Measurements from ENCODE around the gene RAPGEF5.

The RAPGEF5 gene

DNA sequence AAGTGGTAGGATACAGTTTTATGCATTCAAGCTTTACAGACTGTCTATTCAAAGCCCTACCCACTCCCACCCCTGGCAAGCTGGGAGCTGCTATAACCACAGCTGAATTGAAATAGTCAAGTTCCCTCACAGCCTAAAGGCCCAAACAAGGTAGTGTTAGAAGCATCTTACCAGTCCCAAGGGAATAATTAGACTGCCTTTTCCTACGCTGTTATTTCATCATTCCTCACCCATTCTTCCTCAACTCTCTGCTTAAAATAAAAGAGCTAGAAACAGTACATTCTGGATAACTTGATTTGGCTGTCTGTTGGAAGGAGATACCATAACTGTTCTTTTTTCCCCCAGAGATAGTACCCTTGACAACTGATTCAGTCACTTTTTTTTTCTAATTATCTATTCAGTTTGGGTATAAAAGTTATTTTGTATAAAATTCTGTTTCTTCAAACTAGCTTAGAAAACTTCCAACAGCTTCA lies 54.0 kb downstream of the RAPGEF5 start:
- no peak for DNase-seq (ENCODE audit: low read depth in 2 of 2)

GRCh38 chr7:22302193-22302592 lies 54.8 kb downstream of the RAPGEF5 start:
- no peak for DNase-seq (ENCODE audit: low read depth in 2 of 2)

GRCh38 chr7:22301790-22302189 lies 55.2 kb downstream of the RAPGEF5 start:
- no peak for DNase-seq (ENCODE audit: low read depth in 2 of 2)

GRCh38 chr7:22300839-22301238 lies 56.1 kb downstream of the RAPGEF5 start:
- DNase-seq (ENCODE audit: low read depth in 2 of 2): no peak

GRCh38 chr7:22296916-22297315 lies 60.0 kb downstream of the RAPGEF5 start:
- no peak for DNase-seq (ENCODE audit: low read depth in 2 of 2)

- DNase-seq (ENCODE audit: low read depth in 2 of 2): no peak
These were observed 60.7 kb downstream of the RAPGEF5 start for GRCh38 chr7:22296265-22296566.

GRCh38 chr7:22295402-22296264 lies 61.3 kb downstream of the RAPGEF5 start:
- DNase-seq (ENCODE audit: low read depth in 2 of 2): no peak

GRCh38 chr7:22292531-22292930 lies 64.4 kb downstream of the RAPGEF5 start:
- DNase-seq (ENCODE audit: low read depth in 2 of 2): no peak

DNA sequence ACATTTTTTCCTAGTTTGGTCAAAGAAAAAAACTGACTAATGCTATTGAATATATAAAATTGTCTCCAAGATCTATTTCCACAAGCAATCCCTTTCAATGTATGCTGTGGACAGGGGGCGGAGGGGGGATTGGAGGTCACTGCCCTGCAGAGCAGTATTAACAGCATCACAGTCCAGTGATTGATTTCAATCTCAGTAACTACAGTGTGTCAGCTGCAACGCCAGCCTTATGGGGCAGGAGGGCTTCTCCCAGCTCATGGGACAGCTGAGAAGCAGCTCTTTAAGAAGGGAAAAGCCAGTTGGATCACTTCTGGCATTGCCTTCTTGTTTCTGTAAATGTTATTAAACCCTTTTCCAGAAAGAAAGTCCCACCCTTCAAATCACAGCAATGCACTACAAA lies 65.0 kb downstream of the RAPGEF5 start:
- no peak for DNase-seq (ENCODE audit: low read depth in 2 of 2)

- DNase-seq (ENCODE audit: low read depth in 2 of 2): no peak
These were observed 68.8 kb downstream of the RAPGEF5 start for GRCh38 chr7:22288202-22288601.

DNA sequence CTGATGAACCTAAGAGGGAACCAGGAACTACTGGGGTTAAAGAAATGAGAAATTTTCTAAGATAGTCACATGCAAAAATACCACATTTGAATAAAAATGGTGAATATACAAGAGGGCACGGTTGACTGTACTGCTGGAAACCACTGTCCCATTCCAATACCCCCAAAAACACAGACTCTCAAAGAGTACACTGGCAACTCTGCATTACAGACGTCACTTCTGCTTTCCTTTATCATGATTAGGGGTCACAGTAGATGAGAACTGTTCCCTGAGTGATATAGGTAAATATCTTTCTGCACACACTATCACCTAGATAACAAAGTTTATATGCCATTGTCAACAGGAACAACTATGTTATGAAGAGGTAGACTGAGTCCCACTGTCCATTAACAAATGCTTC lies 69.5 kb downstream of the RAPGEF5 start:
- no peak for DNase-seq (ENCODE audit: low read depth in 2 of 2)

DNA sequence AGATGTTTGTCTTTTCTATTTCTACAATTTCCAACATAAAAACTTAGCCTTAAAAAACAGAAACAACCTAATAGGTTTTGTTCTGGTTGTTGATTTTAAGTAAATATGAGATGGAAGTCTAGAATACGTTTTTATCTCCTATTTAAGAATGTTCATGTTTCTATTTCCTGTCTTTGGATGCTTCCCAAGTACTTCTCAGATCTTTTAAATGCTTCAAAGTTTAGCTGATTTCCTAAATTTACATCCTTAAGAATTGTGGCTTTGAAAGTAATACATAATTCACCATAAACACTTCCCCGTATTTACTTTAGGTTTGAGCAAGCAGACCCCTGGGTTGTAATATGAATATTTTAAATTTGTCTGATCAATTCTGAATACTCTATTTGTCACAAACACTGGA lies 70.5 kb downstream of the RAPGEF5 start:
- DNase-seq (ENCODE audit: low read depth in 2 of 2): no peak

- no peak for DNase-seq (ENCODE audit: low read depth in 2 of 2)
These were observed 75.5 kb downstream of the RAPGEF5 start for GRCh38 chr7:22281481-22281880.

DNA sequence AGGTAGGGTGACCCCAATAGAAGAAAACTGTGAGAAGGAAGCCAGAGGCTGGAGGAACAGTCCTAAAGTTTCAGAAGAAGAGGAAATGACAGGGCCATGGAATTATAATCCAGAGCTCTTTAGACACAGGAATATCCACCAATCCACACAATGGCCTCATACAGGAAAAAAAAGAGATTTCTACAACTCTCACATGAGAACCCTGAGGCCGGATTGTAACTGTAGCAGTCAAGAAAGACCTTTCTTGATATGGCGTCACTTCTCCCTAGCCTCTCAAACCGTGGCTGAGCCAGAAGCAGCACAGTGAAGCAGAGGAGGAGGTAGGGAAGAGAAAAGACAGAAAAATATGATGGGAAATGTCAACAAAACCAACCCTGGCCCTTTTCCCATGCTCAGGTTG lies 76.9 kb downstream of the RAPGEF5 start:
- no peak for DNase-seq (ENCODE audit: low read depth in 2 of 2)

DNA sequence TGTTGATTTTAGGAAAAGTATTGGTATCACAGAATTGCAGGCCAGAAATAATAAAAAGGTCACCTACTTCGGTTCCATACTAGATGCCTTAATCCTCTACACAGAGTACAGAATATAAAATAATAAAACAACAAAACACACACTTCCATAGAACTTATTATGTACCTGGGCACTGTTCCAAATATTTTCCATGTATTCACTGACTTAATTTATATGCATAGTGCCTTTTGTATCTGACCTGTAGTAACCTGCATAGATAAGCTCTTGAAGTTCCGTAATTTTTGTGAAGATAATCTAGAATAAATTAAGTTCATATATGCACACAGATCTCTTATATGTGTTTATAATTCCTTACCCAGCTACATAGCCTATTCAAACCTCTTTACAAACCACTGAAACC lies 78.3 kb downstream of the RAPGEF5 start:
- DNase-seq (ENCODE audit: low read depth in 2 of 2): no peak

GRCh38 chr7:22277375-22277774 lies 79.6 kb downstream of the RAPGEF5 start:
- DNase-seq (ENCODE audit: low read depth in 2 of 2): no peak

DNA sequence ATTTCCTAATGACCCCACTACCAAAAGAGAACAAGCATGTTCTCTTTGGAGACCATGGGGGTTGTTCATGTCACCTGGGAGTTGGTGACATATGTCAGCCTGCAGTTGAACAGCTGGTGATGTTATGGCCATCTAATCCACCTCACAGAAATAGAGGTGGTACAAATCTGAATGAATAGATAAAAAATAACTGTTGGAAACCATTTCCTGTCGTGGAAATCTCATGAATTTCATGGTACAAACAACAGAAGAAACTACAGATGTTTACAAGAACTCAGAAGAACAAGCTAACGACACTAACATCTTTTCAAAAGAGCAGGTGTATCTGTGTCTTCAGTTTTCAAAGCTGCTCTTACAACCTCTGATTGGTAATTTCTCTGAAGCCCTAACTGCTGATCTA lies 81.3 kb downstream of the RAPGEF5 start:
- no peak for DNase-seq (ENCODE audit: low read depth in 2 of 2)

- no peak for DNase-seq (ENCODE audit: low read depth in 2 of 2)
These were observed 85.6 kb downstream of the RAPGEF5 start for GRCh38 chr7:22271311-22271710.

- no peak for DNase-seq (ENCODE audit: low read depth in 2 of 2)
These were observed 86.6 kb downstream of the RAPGEF5 start for GRCh38 chr7:22270371-22270770.

- DNase-seq (ENCODE audit: low read depth in 2 of 2): no peak
These were observed 87.0 kb downstream of the RAPGEF5 start for GRCh38 chr7:22269963-22270362.

GRCh38 chr7:22268884-22269421 lies 88.0 kb downstream of the RAPGEF5 start:
- DNase-seq (ENCODE audit: low read depth in 2 of 2): no peak

- DNase-seq (ENCODE audit: low read depth in 2 of 2): no peak
These were observed 88.9 kb downstream of the RAPGEF5 start for GRCh38 chr7:22267930-22268615.

DNA sequence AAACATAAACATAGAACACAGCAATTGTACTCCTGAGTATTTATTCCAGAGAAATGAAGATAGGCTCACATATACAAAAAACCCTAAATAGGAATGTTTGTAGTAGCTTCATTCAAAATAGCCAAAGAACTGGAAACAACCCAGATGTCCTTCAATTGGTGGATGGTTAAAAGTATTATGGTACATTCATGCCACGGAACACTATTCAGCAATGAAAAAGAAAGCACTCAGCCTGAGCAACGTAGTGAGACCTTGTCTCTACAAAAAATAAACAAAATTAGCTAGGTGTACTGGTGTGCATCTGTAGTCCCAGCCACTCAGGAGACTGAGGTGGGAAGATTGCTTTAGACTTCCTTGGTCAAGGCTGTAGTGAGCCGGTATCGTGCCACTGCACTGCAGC lies 94.4 kb downstream of the RAPGEF5 start:
- no peak for DNase-seq (ENCODE audit: low read depth in 2 of 2)

Measured in stimulated activated CD8-positive, alpha-beta memory T cell treated with anti-CD3 and anti-CD28 coated beads, Interleukin-15, amount 100 ng/mL, for 48 hours (primary cell).